Heart right ventricle (tissue), 16 donors: ENCODE measurements around the gene RARB. TPM values are rescaled to one million over a fixed set of nuclear protein-coding genes. Genes with fewer than 3 reads are reported as not detected.

Source experiments
- ATAC-seq, 8 donors: fragments of 200-7000 bp; cut with Tn5 transposase; one replicate each; pipeline ENCODE4 v1.9.1; 2020; ENCODE audit warnings: mild to moderate bottlenecking in 8 of 8, moderate library complexity in 8 of 8, moderate number of reproducible peaks in 1 of 8
- DNase-seq, 2 donors: peaks; one replicate each; pipeline ENCODE4 v3.0.0-alpha.2; 2020
- H3K27ac ChIP-seq, 10 donors: fragments of 200-600 bp; sonication (generic) in 2 of 10; one replicate each; pipeline versions ENCODE4 v1.5.0 to v1.8.0; 2020 to 2022; ENCODE audit warnings: mild to moderate bottlenecking in 3 of 10
- H3K27me3 ChIP-seq, 7 donors: fragments of 200-600 bp; one replicate each; pipeline ENCODE4 v1.8.0; 2021 to 2022; ENCODE audit warnings: mild to moderate bottlenecking in 2 of 7
- H3K36me3 ChIP-seq, 9 donors: fragments of 200-600 bp; sonication (generic) in 1 of 9; one replicate each; pipeline versions ENCODE4 v1.5.0 to v1.8.0; 2020 to 2022; ENCODE audit warnings: mild to moderate bottlenecking in 2 of 9
- H3K4me1 ChIP-seq, 9 donors: fragments of 200-600 bp; sonication (generic) in 1 of 9; one replicate each; pipeline versions ENCODE4 v1.5.0 to v1.8.0; 2020 to 2022; ENCODE audit warnings: mild to moderate bottlenecking in 4 of 9
- H3K4me3 ChIP-seq, 10 donors: fragments of 200-600 bp; sonication (generic) in 2 of 10; one replicate each; pipeline versions ENCODE4 v1.5.0 to v1.8.0; 2020 to 2022; ENCODE audit warnings: mild to moderate bottlenecking in 7 of 10, moderate library complexity in 2 of 10
- H3K9me3 ChIP-seq, 11 donors: fragments of 200-600 bp in 10 of 11; sonication (generic) in 2 of 11; one replicate each; pipeline versions ENCODE4 v1.5.0 to v1.8.0; 2013 to 2022; ENCODE audit warnings: mild to moderate bottlenecking in 2 of 11, control low read depth in 1 of 11, moderate library complexity in 1 of 11
- WGBS, 2 donors: extraction: QIAGEN DNeasy Blood & Tissue Kit; methylation state at CpG; one replicate each; pipeline ENCODE4 v1.1.7; 2013; ENCODE audit warnings: inconsistent platforms in 1 of 2; 5-methylcytosine and 5-hydroxymethylcytosine counted together
- intact Hi-C, 10 donors: fragments of 100-400 bp; cut with DNase I; formaldehyde crosslinking; loops; one replicate each; pipeline versions ENCODE4 v1.11.1 to v1.14.2; 2022
- polyA plus RNA-seq, 2 donors: library from polyadenylated mRNA; stranded (reverse); fragments of 200-250 nt; gene quantifications; one replicate each; pipeline ENCODE4 v1.2.3, GENCODE V29; 2013
- total RNA-seq, 10 donors: library from RNA; stranded (reverse); fragmentation: NEBNext Ultra II Directional in 3 of 10; extraction: Animal tissue kit (Norgen Biotek cat#: 25700) in 3 of 10; gene quantifications; one replicate each; pipeline versions ENCODE4 v1.2.1 to v1.2.4, GENCODE V29; 2021 to 2023
- TF ChIP-seq, protein P1 (sequence below), 9 donors: fragments of 200-600 bp; sonication (generic) in 2 of 9; IDR thresholded peaks; one replicate each; pipeline versions ENCODE4 v1.5.0 to v1.8.0; 2021 to 2022; ENCODE audit warnings: antibody characterized with exemption in 9 of 9, mild to moderate bottlenecking in 5 of 9, moderate library complexity in 1 of 9
- donor health status: Arrhythmogenic right ventricular cardiomyopathy.
- donor health status: ischemic (EF 13 %, LVEDD 7.1; RV severe dilation, severe dysfunction).
- donor health status: healthy with polysubstance abuse.
- donor health status: DM: no; HTN: yes; CAD: no.
- donor health status: DM: no; HTN: no; CAD: no.
- donor health status: ischemic (EF 25% LVEDD 6.9; RV normal size, moderate dysfunction).
- donor health status: ischemic (EF 25% LVEDD 5.7; RV mildly dilated, moderate dysfunction).
- donor health status: healthy.
- donor health status: DM: yes; HTN: yes; CAD: no.
- donor health status: Ischemic cardiomyopathy.
- donor health status: ischemic (EF 35%, LVEDD 5.7; RV mildly dilated, moderate dysfunction).
- donor health status: nonischemic (EF 11% LVEDD 7.7; RV severe dilation, severe dysfunction).
- donor health status: DM: yes; HTN: yes; CAD: no.
- donor health status: PGD.
- donor health status: ischemic (EF 29% LVEDD 5.4; RV normal size, mild dysfunction).
- donor health status: nonischemic (EF 23%, LVEDD 6.1; RV moderate dilation, normal function).

Gene RARB
- total and polyA plus RNA-seq, 12 donors = 3.6 to 23.2 (median 17.8) TPM

DNA sequence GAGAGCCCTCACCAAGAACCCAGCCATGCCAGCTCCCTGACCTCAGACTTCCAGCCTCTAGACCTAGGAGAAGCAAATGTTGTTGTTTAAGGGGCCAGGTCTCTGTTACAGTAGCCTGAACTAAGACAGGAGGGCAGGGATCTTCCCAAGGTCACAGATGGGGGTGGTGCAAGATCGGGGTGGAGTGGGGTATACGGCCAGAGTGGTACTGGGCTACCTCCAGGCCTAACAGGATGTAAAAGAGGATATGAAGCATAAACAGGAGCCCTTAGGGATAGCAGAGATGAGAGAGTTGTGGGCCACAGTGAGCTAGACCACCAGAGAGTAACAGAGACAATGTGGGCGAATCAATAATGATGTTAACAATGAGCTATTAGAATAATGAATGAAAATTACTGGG lies 153.8 kb downstream of the RARB start:
- Histone ChIP-seq H3K4me1 (peaks cover 0 to 17% (median 1%) of the 10 kb centered on the region in 9 donors), H3K36me3 (peaks cover 0 to 36% (median 10%) of the 10 kb centered on the region in 9 donors), H3K4me3 (no peak overlapping the region), H3K27ac (no peak overlapping the region), H3K9me3 (peaks cover 0 to 5% (median 0%) of the 10 kb centered on the region in 11 donors), H3K27me3 (no peaks in the 10 kb centered on the region)
- WGBS, 2 donors = 96% methylated on average over 3 of the region's 3 CpGs
- TF ChIP-seq, protein P1, sequence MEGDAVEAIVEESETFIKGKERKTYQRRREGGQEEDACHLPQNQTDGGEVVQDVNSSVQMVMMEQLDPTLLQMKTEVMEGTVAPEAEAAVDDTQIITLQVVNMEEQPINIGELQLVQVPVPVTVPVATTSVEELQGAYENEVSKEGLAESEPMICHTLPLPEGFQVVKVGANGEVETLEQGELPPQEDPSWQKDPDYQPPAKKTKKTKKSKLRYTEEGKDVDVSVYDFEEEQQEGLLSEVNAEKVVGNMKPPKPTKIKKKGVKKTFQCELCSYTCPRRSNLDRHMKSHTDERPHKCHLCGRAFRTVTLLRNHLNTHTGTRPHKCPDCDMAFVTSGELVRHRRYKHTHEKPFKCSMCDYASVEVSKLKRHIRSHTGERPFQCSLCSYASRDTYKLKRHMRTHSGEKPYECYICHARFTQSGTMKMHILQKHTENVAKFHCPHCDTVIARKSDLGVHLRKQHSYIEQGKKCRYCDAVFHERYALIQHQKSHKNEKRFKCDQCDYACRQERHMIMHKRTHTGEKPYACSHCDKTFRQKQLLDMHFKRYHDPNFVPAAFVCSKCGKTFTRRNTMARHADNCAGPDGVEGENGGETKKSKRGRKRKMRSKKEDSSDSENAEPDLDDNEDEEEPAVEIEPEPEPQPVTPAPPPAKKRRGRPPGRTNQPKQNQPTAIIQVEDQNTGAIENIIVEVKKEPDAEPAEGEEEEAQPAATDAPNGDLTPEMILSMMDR (IDR thresholded peaks at IDR 0.05) = no peak
- no peak for ATAC-seq
- intact Hi-C loops = loop anchor here in 2 of 10 donors (10.0 kb wide), 2 partner anchors 277 to 627 kb away; no protein-coding TSS in a partner anchor
- DNase-seq = no peak

DNA sequence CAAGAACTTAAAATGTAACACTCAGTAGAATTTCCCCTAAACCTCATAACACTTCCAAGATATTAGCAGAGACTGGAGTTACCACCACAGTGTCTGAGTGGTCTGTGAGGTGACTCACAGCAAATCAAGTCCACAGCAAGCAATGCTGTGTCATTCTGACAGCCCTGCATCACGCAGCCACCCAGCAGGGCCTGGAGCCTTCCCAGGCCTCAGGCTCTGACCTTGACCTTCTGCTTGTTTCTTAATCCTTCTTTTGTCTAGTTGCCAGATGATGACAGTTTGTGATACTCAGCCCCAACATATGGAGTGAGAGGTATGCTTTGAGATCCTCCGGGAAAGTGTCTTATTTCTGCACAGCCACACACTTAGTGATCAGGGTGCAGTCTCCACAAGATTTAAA lies 154.2 kb downstream of the RARB start:
- DNase-seq = no peak
- intact Hi-C loops = loop anchor here in 2 of 10 donors (10.0 kb wide), 2 partner anchors 277 to 627 kb away; no protein-coding TSS in a partner anchor

DNA sequence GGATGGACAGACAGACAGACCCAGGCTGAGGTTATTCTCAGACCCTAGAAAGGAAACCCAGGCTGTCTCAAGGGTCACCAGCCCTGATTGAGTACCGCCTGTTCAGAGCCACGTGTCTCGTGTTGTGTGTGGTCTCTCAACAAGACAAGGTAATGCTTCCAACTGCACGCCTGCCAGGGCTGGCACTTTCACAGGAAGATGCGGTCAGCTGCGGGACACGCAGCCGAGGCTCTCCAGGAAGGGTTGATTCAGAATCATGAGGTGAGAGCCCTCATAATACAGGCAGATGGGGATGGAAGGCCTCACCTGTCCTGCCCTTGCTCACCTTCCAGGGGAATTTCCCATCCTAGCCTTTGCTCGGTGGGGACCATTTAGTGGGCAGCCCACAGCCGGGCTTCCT lies 155.3 kb downstream of the RARB start:
- ATAC-seq (no peak), DNase-seq (no peak)
- Histone ChIP-seq H3K9me3 (peaks cover 0 to 5% (median 0%) of the 10 kb centered on the region in 11 donors), H3K4me1 (peaks cover 0 to 23% (median 6%) of the 10 kb centered on the region in 9 donors), H3K4me3 (no peak overlapping the region), H3K27me3 (no peaks in the 10 kb centered on the region), H3K36me3 (peaks cover 0 to 31% (median 10%) of the 10 kb centered on the region in 9 donors), H3K27ac (no peak overlapping the region)
- intact Hi-C loops = loop anchor here in 2 of 10 donors (10.0 kb wide), 2 partner anchors 279 to 629 kb away; no protein-coding TSS in a partner anchor
- 86 to 90% methylated on average over 10 of the region's 10 CpGs for WGBS, 2 donors
- TF ChIP-seq, protein P1 (IDR thresholded peaks at IDR 0.05) = no peak

More for the DNA sequence above, 154.2 kb downstream of the RARB start:
- TF ChIP-seq, protein P1 (IDR thresholded peaks at IDR 0.05) = no peak
- no peak overlapping the region for H3K4me3 ChIP-seq
- H3K27ac ChIP-seq = no peak overlapping the region
- peaks cover 0 to 36% (median 10%) of the 10 kb centered on the region in 9 donors for H3K36me3 ChIP-seq
- ATAC-seq = peak in 1 of 8 donors; percentile 43
- WGBS, 2 donors = 86 to 98% methylated on average over 2 of the region's 2 CpGs
- peaks cover 0 to 5% (median 0%) of the 10 kb centered on the region in 11 donors for H3K9me3 ChIP-seq
- H3K4me1 ChIP-seq = peaks cover 0 to 17% (median 5%) of the 10 kb centered on the region in 9 donors
- no peaks in the 10 kb centered on the region for H3K27me3 ChIP-seq

DNA sequence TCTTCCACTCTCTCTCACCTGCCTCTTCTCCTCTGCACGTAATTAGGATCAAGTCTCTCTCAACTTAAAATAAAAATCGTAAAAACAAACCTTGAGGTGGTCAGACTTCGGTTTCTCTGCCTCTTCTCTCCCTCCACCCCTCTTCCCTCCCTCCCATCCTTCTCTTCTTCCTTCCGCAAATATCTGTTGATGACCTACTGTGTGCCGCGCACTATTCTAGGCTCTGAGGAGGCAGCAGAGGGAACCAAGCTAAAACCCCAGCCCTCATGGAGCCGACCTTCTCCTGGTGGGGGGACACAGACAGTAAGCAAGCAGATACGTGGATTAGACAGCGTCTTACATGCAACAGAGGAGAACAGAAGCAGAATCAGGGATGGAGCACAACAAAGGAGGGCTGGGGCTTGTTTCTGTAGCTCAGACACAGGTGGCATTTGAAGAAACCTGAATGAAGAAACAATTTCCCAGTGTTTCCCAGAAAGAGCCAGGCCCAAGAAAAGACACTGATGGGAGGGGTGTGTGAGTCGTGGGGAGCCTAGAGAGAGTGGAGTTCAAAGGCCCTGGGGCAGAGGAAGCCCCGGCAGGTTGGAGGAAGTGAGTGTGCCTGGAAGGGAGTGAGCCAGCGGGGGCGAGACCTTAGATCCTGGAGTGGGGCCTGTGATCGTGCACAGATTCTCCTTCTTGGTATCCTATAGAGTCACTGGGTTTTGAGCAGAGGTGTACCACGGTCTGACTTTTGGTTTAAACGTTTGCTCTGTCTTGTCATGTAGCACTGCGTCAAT lies 156.1 kb downstream of the RARB start:
- intact Hi-C loops = loop anchor here in 2 of 10 donors (10.0 kb wide), 2 partner anchors 279 to 629 kb away; no protein-coding TSS in a partner anchor
- peaks cover 0 to 30% (median 10%) of the 10 kb centered on the region in 9 donors for H3K36me3 ChIP-seq
- DNase-seq = no peak
- 91% methylated on average over 17 of the region's 17 CpGs for WGBS, 2 donors
- H3K9me3 ChIP-seq = peaks cover 0 to 5% (median 0%) of the 10 kb centered on the region in 11 donors
- TF ChIP-seq, protein P1 (IDR thresholded peaks at IDR 0.05) = no peak
- H3K4me1 ChIP-seq = peaks cover 0 to 30% (median 11%) of the 10 kb centered on the region in 9 donors
- H3K4me3 ChIP-seq = no peak overlapping the region
- no peaks in the 10 kb centered on the region for H3K27me3 ChIP-seq
- no peak for ATAC-seq
- no peak overlapping the region for H3K27ac ChIP-seq
